Activated CD8-positive, alpha-beta memory T cell treated with anti-CD3 and anti-CD28 coated beads, Interleukin-2, amount 50 U/mL, for 1 hour (primary cell): ENCODE measurements around the gene PTPRG.
"Not testable (repeated sequence)": the region's sequence is repeated elsewhere in the genome, so short reads cannot be mapped to it uniquely, and the experiment has no call there.

ENCODE experiments used
- DNase-seq: peaks from one replicate; pipeline ENCODE4 v3.0.0-alpha.2; 2020; ENCODE audit errors: extremely low read depth

Gene PTPRG

GRCh38 chr3:61724801-61725200 lies 163.4 kb downstream of the PTPRG start:
- no peak for DNase-seq

DNA sequence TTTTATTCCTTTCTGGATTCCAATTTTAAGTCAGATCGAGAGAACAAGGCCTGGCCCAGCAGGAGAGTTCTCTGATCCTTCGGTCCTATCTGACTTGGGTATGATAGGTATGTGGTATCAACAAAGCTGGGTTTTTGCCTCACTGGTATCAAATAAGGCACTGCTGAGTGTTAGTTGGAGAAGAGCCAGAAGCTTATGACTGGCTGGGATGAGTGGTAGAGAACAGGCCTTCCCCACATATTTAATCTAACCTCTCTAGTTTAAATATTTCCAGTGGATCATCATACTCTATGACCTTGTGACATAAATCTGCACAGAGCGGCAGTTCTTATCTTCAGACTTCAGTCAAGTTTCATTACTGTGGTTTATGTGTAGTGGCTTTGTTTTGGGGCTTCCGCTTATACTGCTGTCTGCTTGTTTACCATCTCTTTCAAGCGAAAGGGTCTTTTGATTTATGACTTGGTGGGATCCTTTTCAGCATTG lies 164.5 kb downstream of the PTPRG start:
- DNase-seq, result no peak

- DNase-seq, result no peak
These were observed 166.1 kb downstream of the PTPRG start for GRCh38 chr3:61727435-61727834.

DNA sequence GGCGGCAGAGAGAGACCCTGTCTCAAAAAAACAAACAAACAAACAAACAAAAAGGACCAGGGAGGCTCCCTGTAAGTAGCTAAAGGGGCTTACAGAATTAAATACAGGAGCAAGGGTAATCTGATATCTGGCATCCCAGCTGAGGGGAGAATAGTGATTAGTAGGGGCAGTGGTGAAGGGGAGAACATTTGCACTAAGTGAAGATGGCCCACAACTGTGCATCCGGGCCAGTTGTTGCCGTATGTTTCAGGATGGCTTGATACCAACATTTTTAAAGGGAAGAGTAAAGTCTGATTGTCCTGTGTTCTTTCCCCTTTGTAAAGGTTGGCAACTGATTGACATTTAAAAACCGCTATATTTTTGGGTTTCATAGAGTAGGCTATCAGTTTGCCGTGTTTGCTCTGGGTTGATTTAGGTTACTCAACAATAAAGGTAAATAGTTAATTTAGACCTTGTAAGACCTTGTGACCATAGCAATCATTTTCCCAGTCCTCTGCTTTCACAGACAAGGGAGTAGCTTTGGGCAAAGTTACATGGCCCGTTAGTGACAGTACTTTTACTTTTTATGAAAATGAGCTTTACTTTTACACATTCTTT lies 167.8 kb downstream of the PTPRG start:
- DNase-seq, result no peak

DNA sequence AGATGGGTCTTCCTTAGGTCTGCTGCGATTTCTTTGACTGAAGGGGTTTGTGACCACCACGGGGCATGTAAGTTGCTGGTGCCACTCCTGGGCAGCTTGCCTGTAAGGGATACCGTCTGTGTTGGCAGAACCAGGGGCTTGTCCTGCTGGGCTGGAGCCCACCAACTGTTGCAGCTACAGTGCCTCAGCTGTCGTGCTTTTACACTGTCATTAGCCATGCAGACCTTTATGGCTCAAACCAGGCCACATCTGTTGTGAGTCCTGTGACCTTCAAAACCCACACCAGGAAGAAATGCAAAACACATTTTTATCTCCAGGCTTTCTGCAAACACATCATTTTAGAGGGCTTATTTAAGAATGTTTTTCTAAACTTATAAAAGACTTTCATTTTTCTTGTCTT lies 168.7 kb downstream of the PTPRG start:
- DNase-seq, result no peak

GRCh38 chr3:61730577-61731231 lies 169.3 kb downstream of the PTPRG start:
- no peak for DNase-seq

- DNase-seq, result no peak
These were observed 171.6 kb downstream of the PTPRG start for GRCh38 chr3:61733000-61733399.

- DNase-seq, result no peak
These were observed 172.5 kb downstream of the PTPRG start for GRCh38 chr3:61733876-61734275.

DNA sequence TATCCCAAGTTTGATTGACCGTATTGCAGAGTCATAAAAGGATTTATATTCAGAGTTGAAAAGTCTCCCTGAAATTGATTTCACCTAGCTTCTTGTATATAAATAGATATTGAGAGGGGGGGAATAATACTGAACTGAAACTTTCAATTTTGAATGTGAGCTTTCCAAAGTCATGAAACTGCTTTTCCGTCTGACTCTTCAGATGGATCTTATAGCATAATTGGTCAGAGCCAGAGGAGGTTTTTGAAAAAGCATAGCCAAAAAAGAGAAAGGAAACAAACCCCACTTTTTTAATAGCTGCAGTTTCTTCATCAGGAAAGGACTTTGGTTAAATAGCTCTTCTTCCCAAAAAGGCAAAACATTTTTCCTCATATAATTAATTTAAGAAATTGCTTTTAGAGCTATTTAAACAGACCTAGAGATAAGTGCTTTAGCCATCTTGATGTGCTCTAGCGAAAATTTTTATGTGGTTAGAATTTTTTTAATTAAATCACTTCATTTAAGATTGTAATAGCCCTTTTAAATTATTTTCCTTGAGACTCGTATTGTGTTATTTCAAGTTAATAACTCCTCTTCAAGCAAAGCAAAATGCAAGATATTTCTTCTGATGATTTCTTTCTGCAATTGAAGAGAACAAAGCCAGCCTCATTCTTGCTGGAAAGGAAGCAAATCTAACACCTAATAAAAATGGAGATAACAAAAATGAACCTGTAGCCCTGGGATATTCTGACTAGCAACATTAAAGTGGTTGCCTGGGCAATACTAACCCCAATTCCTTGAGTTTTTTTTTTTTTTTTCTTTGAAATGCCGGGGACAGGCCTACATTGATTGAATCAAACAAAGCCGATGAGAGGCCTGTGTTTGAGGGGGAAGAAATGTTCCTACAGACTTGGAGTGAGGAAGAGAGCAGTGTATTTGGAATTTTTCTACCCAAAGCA lies 173.6 kb downstream of the PTPRG start:
- DNase-seq, result no peak

GRCh38 chr3:61736506-61736905 lies 175.1 kb downstream of the PTPRG start:
- DNase-seq, result no peak

- no peak for DNase-seq
These were observed 178.3 kb downstream of the PTPRG start for GRCh38 chr3:61739640-61740039.

DNA sequence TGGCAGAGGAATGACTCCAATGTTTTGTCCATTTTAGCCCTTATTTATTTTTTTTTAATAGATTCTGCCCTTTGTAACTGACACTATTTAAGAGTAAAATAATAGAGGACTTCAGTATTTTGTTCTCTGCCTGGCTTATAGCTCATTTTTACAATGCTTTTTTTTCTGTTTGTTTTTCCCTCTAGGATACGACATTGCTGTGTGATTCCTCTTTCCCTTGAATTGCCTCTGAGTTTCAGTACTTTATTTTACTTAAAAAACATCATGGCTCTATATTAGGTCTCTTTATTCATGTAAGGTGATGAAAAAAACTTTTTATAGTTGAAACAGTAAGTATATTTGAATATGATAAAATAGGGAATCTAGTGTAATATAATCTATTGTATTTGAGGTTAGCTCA lies 179.1 kb downstream of the PTPRG start:
- no peak for DNase-seq

GRCh38 chr3:61741551-61741950 lies 180.2 kb downstream of the PTPRG start:
- DNase-seq, result no peak

DNA sequence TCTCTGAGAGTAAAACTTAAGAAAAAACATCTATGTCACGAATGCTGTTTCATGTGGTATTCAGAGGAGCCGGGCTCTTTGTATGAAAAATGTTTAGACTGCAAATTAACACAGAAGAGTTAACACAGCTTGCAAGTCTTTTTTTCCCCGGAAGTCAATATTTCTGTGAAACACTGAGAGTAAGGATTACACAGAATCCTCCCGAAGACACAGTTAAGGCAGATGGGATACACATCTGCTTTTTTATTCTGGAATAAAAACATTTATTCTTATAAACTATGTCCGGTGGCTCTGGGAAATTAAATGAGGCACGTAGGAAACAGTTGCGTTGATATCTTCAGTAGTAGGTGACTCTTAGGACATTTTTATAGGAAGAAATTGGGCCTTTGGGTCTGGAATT lies 180.6 kb downstream of the PTPRG start:
- DNase-seq, result no peak

- no peak for DNase-seq
These were observed 181.7 kb downstream of the PTPRG start for GRCh38 chr3:61743067-61743466.

GRCh38 chr3:61743686-61744242 lies 182.4 kb downstream of the PTPRG start:
- DNase-seq, result no peak

- no peak for DNase-seq
These were observed 186.9 kb downstream of the PTPRG start for GRCh38 chr3:61748288-61748687.

DNA sequence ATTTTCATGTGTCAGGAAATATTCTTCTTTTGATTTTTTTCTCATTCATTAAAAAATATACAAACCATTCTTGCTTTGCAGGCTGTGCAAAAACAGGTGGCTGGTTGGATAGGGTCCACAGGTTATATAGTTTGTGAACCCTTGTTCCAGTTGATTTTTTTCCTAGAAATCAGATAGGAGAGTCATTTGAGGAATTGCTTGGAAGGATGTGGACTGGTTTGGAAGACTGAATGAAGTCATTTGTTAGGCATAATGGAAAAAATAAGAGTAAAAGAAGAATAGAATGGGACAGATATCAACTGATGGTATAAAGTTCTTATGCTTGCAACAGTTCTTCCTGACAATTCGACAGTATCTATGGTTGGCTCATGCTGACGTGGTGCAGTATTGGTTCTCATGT lies 189.4 kb downstream of the PTPRG start:
- no peak for DNase-seq

- DNase-seq, result no peak
These were observed 197.5 kb downstream of the PTPRG start for GRCh38 chr3:61758839-61759238.

GRCh38 chr3:61760783-61761182 lies 199.4 kb downstream of the PTPRG start:
- not testable (repeated sequence) for DNase-seq

DNA sequence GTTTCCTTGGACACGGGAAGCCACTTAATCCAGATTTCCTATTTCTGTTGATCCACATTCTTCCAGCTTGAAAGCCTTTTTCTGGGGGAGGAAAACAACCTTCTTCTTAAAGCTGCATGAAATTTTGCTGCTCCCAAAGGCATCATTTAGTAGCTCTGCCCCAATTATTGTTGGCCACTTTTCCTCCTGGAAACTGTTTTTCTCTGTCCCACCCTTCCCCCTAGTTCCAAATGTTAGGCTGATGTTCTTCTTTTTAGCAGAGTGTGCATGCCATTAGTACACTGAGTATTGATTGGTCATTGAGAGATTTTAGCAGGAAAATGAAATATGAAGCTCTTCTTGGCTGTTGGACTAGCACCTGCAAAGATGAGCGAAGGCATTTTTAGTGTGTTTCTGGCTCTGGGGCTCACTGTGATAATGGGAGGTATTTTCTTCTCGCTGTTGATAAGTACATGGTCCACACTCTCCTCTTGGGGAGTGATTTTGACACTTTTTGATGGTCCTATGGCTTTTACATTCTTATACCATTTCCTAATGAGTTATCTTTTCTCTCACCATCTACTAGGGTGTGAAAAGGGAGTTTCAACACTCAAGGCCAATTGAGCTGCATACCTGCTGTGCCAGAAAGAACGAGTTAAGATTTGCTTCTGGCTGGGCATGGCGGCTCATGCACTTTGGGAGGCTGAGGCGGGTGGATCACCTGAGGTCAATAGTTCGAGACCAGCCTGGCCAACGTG lies 200.5 kb downstream of the PTPRG start:
- DNase-seq, result no peak
